HG03097 (cell line): Measurements from ENCODE around the gene SMARCD3.
A peak's percentile ranks its signal among the peaks of the same experiment; 100 is the strongest.

Experiments used
- ATAC-seq: cut with Tn5 transposase; IDR thresholded peaks from one replicate; pipeline ENCODE4 v1.9.1; 2021; ENCODE audit not compliant: unreplicated experiment, low FRiP score

The SMARCD3 gene

DNA sequence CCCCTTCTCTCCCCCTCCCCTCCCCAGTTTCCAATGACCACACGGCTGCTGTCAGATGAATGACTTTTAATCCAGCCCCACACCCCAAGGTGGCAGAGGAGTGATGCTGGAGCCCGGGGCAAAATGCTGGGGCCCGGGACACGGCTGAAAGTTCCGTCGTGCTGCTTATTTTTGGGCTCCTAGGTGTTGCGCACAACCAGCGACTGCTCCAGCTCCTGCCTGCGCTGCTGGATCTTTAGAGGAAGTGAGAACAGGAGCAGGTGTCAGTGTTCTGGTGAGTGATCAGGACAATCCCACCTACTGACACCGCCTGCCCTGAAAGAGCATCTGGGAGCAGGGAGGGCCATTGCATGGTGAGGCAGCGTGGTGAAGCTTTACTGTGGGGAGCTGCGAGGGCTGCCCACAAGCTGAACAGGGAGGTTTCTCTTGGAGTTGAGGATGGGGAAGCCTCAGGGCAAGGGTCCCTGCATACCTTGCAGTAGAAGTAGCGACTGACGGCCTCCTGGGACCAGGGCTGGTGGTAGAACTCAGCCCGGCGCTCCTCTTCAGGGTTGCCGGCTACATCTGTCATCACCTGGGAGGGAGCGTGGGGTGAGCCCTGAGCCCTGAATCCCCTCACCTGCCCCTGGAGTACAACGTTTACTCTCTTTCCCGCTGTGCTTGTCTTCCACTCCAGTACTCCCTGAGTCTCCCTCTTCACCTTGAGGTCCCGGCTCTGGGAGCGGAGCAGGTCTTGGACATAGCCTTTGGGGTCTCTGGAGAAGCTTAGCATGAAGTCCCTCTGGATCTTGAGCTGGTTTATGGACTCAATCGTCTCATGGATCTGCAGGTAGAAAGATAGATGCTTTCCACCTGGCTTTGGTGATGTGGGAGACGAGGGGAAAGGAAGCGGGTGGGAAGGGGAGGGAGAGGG, 9.3 kb downstream of the SMARCD3 start:
- no peak for ATAC-seq

DNA sequence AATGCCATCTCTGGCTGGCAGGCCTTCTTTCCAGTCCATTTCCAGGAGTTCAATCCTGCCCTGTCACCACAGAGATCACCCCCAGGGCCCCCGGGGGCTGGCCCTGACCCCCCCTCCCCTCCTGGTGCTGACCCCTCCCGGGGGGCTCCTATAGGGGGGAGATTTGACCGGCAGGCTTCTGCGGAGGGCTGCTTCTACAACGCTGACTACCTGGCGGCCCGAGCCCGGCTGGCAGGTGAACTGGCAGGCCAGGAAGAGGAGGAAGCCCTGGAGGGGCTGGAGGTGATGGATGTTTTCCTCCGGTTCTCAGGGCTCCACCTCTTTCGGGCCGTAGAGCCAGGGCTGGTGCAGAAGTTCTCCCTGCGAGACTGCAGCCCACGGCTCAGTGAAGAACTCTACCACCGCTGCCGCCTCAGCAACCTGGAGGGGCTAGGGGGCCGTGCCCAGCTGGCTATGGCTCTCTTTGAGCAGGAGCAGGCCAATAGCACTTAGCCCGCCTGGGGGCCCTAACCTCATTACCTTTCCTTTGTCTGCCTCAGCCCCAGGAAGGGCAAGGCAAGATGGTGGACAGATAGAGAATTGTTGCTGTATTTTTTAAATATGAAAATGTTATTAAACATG, 10.2 kb downstream of the SMARCD3 start:
- ATAC-seq = no peak

DNA sequence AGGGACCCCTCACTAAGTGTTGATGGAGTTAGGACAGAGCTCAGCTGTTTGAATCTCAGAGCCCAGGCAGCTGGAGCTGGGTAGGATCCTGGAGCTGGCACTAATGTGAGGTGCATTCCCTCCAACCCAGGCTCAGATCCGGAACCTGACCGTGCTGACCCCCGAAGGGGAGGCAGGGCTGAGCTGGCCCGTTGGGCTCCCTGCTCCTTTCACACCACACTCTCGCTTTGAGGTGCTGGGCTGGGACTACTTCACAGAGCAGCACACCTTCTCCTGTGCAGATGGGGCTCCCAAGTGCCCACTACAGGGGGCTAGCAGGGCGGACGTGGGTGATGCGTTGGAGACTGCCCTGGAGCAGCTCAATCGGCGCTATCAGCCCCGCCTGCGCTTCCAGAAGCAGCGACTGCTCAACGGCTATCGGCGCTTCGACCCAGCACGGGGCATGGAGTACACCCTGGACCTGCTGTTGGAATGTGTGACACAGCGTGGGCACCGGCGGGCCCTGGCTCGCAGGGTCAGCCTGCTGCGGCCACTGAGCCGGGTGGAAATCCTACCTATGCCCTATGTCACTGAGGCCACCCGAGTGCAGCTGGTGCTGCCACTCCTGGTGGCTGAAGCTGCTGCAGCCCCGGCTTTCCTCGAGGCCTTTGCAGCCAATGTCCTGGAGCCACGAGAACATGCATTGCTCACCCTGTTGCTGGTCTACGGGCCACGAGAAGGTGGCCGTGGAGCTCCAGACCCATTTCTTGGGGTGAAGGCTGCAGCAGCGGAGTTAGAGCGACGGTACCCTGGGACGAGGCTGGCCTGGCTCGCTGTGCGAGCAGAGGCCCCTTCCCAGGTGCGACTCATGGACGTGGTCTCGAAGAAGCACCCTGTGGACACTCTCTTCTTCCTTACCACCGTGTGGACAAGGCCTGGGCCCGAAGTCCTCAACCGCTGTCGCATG, 11.0 kb downstream of the SMARCD3 start:
- ATAC-seq = no peak

GRCh38 chr7:151236406-151236805, 12.1 kb downstream of the SMARCD3 start:
- ATAC-seq = no peak

DNA sequence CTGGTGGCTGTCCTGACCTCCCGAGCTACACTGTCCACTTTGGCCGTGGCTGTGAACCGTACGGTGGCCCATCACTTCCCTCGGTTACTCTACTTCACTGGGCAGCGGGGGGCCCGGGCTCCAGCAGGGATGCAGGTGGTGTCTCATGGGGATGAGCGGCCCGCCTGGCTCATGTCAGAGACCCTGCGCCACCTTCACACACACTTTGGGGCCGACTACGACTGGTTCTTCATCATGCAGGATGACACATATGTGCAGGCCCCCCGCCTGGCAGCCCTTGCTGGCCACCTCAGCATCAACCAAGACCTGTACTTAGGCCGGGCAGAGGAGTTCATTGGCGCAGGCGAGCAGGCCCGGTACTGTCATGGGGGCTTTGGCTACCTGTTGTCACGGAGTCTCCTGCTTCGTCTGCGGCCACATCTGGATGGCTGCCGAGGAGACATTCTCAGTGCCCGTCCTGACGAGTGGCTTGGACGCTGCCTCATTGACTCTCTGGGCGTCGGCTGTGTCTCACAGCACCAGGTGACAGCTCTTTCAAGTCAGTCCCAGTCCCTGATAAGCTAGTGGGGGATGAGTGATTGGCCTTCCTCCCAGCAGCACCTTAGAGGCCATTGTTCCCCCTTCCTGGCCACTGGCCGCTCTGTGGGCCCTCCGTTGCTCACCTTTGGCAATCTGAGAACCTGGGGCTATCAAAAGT, 13.3 kb downstream of the SMARCD3 start:
- no peak for ATAC-seq

GRCh38 chr7:151233804-151234203, 14.7 kb downstream of the SMARCD3 start:
- no peak for ATAC-seq

- no peak for ATAC-seq
Measured at GRCh38 chr7:151232917-151233701, 15.4 kb downstream of the SMARCD3 start.

- ATAC-seq = peak; percentile 89
Measured at GRCh38 chr7:151232091-151232916, 16.2 kb downstream of the SMARCD3 start, which contains the start of gene CHPF2. Gene CHPF2 (plus strand): TSS chr7:151232483. CDS start chr7:151234012, 1,529 bp downstream.

- ATAC-seq = no peak
Measured at GRCh38 chr7:151231080-151231479, 17.4 kb downstream of the SMARCD3 start.

DNA sequence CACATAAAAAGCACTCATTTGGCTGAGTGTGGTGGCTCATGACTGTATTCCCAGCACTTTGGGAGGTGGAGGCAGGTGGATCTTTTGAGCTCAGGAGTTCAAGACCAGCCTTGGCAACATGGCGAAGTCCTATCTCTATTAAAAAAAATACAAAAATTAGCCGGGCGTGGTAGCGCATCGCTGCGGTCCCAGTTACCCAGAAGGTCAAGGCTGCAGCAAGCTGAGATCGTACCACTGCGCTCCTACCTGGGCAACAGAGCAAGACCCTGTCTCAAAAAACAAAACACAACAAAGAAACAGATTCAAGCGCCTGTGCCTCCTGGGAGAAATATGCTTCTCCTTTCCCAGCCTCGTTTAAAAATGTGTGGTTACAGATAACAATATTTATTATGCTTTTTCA, 19.2 kb downstream of the SMARCD3 start:
- no peak for ATAC-seq

DNA sequence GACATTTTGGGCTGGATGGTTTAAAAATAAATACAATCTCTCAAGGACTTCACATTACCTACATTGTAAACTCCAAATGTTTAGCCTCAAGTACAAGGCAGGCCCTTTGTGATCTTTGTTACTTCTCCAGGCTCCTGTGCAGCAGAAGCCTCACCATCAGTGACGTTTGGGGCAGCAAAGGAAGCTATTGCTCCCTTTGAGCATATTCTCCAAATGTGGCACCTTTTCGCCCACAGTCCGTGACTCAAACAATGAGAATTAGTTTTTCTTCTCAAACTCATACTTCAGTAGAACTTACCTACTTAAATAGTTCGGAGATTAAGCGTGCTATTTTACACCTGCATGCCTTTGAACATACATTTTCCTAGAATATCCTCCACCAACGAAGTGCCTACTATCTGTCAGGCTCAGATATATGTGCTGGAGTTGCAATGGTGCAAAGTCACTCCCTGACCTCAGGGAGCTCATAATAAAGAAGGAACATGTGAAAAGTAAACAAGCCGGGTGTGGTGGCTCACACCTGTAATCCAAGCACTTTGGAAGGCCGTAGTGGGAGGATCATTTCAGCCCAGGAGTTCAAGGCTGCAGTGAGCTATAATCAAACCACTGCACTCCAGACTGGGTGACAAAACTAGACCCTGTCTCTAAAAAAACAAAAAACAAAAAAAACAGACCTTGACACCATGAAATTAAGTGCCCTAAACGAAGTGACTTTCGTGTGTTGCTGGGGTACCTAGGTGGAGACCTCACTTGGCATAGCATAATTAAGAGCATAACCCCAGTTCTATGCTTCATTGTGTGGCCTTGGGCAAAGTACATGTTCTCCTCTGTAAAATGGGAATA, 20.2 kb downstream of the SMARCD3 start:
- ATAC-seq = no peak

- ATAC-seq = peak; percentile 94
Measured at GRCh38 chr7:151226875-151227782, 21.4 kb downstream of the SMARCD3 start, which contains the start of gene ABCF2. Gene ABCF2 (minus strand): TSS chr7:151227205. CDS start chr7:151226458, 747 bp downstream.

- no peak for ATAC-seq
Measured at GRCh38 chr7:151226560-151226874, 22.0 kb downstream of the SMARCD3 start.

- no peak for ATAC-seq
Measured at GRCh38 chr7:151225948-151226510, 22.5 kb downstream of the SMARCD3 start.

DNA sequence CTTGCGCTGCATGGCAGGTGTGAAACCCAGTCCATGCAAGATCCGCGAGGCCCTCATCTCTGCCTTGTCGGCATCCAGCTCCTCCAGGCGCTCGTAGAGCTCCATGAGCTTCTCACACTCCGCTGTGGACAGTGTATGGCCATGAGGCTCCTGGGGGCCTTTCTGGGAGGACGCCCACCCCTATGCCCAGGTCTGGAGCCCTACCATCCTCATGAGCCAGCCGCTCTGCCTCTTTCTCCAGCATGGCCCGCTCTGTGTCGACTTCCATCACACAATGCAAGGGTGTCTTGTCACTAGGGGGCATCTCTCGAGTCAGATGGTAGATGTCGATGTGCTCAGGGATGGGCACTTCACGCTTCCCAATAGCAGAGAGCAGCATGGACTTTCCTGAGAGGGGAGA, 24.8 kb downstream of the SMARCD3 start:
- ATAC-seq = no peak

DNA sequence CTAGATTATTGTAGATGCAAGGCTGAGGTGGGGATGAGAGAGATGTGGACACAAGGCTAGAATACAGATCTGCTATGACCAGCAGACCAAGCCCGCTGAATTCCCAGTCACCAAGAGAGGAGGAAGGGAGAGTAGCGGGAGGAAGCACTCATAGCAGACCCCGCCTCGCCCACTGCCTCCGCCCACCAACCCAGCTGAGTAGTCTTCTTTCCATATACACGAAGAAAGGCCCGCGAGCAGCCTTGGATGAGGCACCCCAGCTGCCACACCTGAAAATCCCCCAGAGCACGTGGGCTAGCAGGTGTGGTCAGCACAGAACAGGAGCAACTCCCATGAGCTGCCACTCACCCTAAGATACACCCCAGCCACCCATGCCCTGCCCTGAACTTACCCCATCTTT, 30.3 kb downstream of the SMARCD3 start:
- ATAC-seq = no peak
